HG02973 (cell line): ENCODE results near the gene TMEM222.
"Not testable (repeated sequence)": the region's sequence is repeated elsewhere in the genome, so short reads cannot be mapped to it uniquely, and the experiment has no call there.

Experiments
- ATAC-seq: cut with Tn5 transposase; IDR thresholded peaks from one replicate; pipeline ENCODE4 v1.9.1; 2021; ENCODE audit warnings: moderate library complexity; ENCODE audit not compliant: unreplicated experiment

The TMEM222 gene

DNA sequence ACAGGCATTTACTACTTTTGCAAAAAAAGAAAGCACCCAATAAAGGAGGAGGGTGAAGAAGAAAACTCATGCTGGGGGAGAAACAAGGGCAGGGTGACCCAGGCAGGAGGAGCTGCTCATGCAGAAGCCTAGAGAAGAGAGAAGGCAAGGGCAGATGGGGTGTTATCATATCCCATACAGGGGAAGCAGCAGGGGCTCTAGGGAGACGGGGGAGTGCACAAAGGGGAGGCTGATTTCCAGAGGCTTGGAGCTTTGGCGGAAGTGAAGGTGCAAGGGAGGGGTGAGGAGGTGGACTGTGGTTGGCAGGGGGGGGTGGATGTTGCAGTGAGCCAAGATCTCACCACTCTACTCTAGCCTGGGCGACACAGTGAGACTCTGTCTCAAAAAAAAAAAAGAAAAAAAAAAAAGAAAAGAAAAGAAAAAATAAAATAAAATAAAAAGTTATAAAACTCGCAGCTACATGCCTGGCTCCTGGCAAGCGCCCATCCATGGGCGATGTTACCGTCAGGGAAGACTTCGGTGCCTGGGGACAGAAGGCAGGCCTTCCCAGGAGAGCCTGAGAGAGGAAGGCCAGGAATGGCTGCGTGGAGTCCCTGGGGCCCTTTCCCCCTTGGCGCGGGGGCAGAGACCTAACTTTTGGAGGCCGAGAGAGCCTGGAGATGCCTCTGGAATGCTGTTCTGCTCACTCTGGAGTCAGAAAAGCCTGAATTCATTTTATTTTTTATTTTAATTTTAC is 56.0 kb downstream of the TMEM222 start:
- no peak for ATAC-seq

DNA sequence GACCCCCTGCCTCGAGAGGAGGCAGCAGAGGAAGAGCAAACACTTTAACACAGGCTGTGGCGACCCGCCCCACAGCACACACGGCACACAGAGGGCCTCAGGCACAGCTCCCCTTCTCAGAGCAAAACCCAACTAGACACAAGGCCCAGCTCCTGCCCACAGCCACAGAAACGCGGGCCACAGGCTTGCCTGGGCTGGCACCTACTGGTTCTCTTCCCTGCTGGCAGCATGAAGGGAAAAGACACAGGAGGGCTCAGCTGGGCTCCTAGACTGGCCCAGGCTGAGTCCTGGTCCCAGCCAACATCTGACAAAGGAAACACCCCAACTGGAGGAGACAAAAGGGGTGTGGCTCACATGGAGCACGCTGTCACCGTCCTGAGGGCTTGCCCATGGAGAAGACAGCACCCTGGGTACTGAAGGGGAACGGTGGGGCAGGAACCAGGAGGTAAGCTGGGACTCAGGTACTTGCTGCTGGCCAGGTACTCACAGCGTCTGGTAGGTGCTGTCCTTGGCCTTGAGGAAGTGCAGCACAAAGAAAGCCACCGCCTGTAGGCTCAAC is 57.7 kb downstream of the TMEM222 start:
- no peak for ATAC-seq

DNA sequence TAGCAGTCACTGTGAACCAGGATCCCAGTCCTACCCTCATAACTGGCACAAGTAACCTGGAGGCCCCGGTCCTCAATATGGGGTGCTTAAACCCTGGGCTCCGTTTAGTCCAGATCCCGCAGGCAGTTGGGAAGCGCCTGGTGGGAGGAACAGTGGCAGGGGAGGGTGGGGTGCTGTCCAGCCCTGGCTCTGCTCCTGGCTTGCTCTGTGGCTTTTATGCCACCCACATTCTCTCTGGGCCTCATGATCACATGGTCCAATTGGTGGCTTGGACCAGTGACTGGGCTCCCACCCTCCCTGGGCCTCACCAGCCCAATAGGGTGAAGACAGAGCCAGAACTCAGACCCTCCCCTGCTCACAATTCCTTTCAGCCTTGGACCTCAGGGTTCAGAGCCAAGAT is 58.3 kb downstream of the TMEM222 start:
- no peak for ATAC-seq

DNA sequence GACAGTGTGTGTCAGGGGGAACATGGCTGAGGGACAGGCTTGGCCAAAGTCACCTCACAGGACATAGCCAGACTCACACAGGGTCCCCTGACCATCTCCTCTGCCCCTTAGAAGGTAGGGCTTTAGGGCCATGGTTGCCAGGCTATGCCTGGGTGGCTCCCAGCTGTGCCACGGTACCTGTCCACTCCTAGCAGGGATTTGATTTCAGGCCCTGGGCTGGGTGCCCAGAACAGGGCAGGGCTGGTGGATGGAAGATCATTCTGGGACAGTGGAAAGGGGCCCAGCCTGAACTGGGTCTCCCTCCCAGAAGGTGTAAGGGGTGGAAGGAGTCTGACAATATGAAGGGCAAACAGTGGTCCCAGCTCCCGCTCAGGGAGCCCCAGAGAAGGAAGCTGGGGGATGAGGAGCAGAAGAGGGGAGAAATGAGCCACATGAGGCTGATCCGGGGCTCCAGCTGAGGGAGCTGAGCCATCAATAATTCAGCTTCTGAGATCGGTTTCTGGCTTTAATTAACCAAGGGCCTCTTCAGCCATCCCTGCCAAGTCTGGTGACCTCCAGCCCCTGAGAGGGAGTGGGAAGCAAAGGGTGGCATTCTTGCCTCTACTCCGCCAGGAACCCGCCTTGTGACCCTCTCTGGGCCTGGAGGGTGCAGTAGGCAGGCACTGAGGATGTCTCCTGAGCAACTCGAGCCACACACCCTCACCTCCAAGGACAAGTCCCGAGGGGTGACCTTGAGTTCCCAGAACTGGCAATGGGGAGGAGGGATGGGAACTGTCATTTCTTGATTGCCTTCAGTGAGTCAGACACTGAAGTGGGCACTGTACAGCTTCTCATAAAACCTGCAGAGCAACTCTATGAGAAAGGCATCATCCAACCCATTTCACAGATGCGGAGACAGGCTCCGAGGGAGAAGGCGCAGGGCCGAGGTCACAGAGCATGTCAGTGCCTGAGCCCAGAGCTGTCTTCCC is 59.1 kb downstream of the TMEM222 start:
- ATAC-seq = no peak

DNA sequence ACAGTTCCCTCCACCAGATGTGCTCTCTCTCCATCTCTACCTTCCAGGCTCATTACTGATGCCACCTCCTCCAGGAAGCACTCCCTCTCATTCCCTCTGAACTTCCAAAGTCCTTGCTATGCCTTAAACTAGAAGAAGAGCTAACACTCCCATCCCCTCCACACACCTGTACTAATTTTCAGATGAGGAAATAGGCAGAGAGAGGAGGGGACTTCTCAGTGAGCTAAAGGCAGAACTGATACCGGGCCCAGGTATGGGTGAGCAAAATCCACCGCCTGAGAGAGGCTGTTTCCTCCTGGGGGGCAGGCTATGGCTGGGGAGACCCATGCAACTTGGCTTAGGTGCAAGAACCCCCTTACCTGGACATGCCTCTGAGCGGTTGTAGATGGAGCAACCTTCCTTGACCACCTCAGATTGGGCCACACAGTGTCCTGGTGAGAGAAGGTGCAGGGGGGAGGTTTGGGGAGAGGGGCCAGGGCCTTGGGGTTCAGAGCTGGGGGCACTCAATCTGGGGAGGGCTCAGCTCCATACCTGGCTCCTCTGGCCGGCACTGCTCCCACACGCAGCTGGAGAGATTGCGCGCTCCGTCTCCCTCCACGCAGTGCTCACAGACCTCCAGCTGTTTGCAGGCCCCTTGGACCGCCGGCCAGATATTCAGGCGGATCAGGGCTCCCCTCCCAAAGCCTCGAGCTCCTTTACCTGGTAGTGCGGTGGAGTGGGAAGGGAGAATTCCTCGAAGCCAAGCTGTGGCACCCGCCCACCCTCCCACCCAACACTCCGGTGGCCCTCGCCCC is 60.2 kb downstream of the TMEM222 start:
- ATAC-seq = no peak

DNA sequence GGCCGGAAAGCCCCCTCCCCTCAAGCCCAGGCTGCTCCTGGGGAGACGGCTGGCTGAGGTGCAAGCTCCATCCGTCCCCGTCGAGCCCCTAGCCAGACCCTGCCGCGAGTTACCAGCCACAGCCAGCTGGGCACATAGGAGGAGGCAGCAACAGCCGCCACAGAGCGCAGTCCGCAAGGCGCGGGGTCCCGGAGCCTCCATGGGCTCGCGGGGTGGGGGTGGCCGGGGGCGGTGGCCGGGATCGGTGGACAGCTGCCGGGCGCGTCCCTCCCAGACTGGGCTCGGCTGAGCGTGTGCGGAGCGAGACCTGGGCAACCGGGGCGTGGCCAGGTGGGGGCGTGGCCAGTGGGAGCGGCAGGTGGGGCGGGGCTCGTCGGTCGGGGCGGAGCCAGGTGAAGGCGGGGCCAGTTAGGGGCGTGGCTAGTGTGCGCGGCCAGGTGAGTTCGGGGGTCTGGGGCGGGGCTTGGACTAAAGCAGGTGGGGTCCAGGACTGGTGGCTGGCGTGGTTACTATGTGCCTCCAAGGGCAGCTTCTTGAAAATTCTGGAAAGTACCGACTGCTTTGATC is 61.2 kb downstream of the TMEM222 start, which contains the start of gene CD164L2:
Gene CD164L2 (minus strand): TSS at position 295 of the 567 bp plus-strand sequence. CDS start 94 bp downstream, at position 201.
- no peak for ATAC-seq

DNA sequence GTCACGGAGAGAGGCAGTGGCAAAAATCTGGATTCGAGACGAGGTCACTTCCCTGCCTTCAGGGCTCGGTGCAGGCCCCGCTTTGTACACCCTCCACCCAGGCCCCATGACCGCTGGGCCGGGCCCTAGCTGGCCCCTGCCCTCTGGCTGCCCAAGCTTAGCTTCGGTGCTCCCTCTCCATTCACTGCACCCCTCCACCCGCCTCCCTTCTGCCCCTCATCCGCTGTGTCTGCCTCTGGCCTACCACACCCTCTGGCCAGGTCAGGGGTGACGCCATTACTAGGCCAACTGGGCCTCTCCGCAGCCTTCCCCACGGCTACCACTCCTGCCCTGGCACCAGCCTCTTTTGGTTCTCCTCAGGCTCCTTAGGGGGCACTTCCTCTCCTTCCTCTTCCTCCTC is 61.7 kb downstream of the TMEM222 start:
- no peak for ATAC-seq

DNA sequence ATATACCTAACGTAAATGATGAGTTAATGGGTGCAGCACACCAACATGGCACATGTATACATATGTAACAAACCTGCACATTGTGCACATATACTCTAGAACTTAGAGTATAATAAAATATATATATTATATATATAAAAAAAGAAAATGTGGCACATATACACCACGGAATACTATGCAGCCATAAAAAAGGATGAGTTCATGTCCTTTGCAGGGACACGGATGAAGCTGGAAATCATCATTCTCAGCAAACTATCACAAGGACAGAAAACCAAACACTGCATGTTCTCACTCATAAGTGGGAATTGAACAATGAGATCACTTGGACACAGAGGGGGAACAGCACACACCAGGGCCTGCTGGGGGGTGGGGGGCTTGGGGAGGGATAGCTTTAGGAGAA is 62.8 kb downstream of the TMEM222 start:
- not testable (repeated sequence) for ATAC-seq
